NB4 (cell line): Measurements from ENCODE around the gene TUBGCP2.

Source experiments
- MAX ChIP-seq: IDR thresholded peaks from 2 replicates; pipeline ENCODE4 v1.6.1; 2011; ENCODE audit warnings: low read depth, low read length
- POLR2A ChIP-seq: IDR thresholded peaks from 2 replicates; pipeline ENCODE4 v1.6.1; 2011; ENCODE audit warnings: mild to moderate bottlenecking; ENCODE audit not compliant: insufficient read length; ENCODE audit errors: extremely low read depth
- TF ChIP-seq, protein P1 (sequence below): IDR thresholded peaks from one replicate; pipeline ENCODE4 v1.5.1; 2012; ENCODE audit warnings: low read depth, low read length

DNA sequence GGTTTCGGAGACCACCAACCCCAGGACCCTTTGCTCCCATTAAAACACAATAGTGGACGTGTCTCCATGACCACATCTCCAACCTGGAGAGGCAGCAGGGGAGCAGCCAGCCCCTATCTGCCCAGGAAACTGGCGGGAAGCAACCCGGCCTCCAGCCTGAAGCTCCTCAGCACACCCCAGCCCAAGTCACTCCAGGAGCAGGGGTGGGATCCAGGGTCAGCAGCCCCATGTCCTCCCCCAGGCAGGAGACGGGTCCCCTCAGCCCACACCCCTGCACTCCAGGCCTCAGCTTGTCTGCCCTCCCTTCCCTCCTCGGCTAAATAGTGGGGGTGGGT lies 32.6 kb downstream of the TUBGCP2 start:
- TF ChIP-seq, protein P1, sequence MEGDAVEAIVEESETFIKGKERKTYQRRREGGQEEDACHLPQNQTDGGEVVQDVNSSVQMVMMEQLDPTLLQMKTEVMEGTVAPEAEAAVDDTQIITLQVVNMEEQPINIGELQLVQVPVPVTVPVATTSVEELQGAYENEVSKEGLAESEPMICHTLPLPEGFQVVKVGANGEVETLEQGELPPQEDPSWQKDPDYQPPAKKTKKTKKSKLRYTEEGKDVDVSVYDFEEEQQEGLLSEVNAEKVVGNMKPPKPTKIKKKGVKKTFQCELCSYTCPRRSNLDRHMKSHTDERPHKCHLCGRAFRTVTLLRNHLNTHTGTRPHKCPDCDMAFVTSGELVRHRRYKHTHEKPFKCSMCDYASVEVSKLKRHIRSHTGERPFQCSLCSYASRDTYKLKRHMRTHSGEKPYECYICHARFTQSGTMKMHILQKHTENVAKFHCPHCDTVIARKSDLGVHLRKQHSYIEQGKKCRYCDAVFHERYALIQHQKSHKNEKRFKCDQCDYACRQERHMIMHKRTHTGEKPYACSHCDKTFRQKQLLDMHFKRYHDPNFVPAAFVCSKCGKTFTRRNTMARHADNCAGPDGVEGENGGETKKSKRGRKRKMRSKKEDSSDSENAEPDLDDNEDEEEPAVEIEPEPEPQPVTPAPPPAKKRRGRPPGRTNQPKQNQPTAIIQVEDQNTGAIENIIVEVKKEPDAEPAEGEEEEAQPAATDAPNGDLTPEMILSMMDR: no peak
- TF ChIP-seq POLR2A: no peak
- TF ChIP-seq MAX: no peak
